Dendritic cell treated with granulocyte-macrophage colony-stimulating factor and Interleukin-4, amounts not matched to agents 40 ng/mL and 50 ng/mL, for 4 days (primary cell): ENCODE results near the gene MICALL2.

Experiments
- H3K27ac Mint-ChIP-seq: one replicate; pipeline ENCODE4 v1.8.0; 2022; ENCODE audit warnings: mild to moderate bottlenecking, mixed read lengths
- H3K27me3 Mint-ChIP-seq: one replicate; pipeline ENCODE4 v1.8.0; 2022; ENCODE audit warnings: mild to moderate bottlenecking, mixed read lengths
- H3K36me3 Mint-ChIP-seq: one replicate; pipeline ENCODE4 v1.8.0; 2022; ENCODE audit warnings: low read depth, mixed read lengths
- H3K4me1 Mint-ChIP-seq: one replicate; pipeline ENCODE4 v1.8.0; 2022; ENCODE audit warnings: low read depth, mixed read lengths
- H3K4me3 Mint-ChIP-seq: one replicate; pipeline ENCODE4 v1.8.0; 2022; ENCODE audit warnings: mild to moderate bottlenecking, moderate library complexity, mixed read lengths
- H3K9me3 Mint-ChIP-seq: one replicate; pipeline ENCODE4 v1.8.0; 2022; ENCODE audit warnings: mixed read lengths
- intact Hi-C: fragments of 100-400 bp; cut with micrococcal nuclease; formaldehyde crosslinking; loops from one replicate; pipeline ENCODE4 v1.15.0; 2022

The MICALL2 gene

GRCh38 chr7:1497293-1497927 is 38.1 kb upstream of the MICALL2 start:
- Mint-ChIP-seq H3K4me1 (peaks cover 16% of the 10 kb centered on the region), H3K27ac (no peak overlapping the region), H3K4me3 (no peak overlapping the region), H3K27me3 (no peaks in the 10 kb centered on the region), H3K9me3 (no peaks in the 10 kb centered on the region), H3K36me3 (peaks cover 99% of the 10 kb centered on the region)
- intact Hi-C loops, result no loop called here

GRCh38 chr7:1496531-1497292 is 37.4 kb upstream of the MICALL2 start:
- intact Hi-C loops, result no loop called here
- Mint-ChIP-seq H3K27me3 (no peaks in the 10 kb centered on the region), H3K27ac (no peak overlapping the region), H3K36me3 (peaks cover 99% of the 10 kb centered on the region), H3K9me3 (no peaks in the 10 kb centered on the region), H3K4me1 (peaks cover 9% of the 10 kb centered on the region), H3K4me3 (no peak overlapping the region)

GRCh38 chr7:1495564-1496242 is 36.4 kb upstream of the MICALL2 start:
- H3K27me3 Mint-ChIP-seq, result no peaks in the 10 kb centered on the region
- H3K4me3 Mint-ChIP-seq, result no peak overlapping the region
- H3K27ac Mint-ChIP-seq, result no peak overlapping the region
- intact Hi-C loops, result no loop called here
- no peaks in the 10 kb centered on the region for H3K9me3 Mint-ChIP-seq
- peaks cover 100% of the 10 kb centered on the region for H3K36me3 Mint-ChIP-seq
- peaks cover 6% of the 10 kb centered on the region for H3K4me1 Mint-ChIP-seq

GRCh38 chr7:1494866-1495563 is 35.7 kb upstream of the MICALL2 start:
- intact Hi-C loops, result no loop called here
- peaks cover 100% of the 10 kb centered on the region for H3K36me3 Mint-ChIP-seq
- no peaks in the 10 kb centered on the region for H3K9me3 Mint-ChIP-seq

DNA sequence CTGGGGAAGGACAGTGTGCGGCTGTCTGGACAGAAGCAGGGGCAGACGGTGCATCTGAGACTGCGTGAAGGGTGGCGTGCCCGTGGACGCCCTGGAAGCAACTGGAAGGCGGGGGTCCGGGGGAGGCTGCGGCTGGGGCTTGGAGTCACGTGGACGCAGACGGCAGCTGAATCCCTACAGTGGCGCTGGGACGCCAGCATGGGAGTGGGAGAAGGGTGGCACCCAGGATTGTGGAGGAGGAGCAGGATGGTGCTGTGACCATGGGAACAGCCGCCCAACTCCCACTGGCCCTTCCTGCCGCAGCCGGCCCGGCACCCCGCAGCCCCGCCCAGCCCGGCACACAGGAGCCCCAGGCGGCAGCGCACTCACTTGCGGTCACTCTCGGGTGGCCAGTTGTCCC is 35.2 kb upstream of the MICALL2 start:
- no peak overlapping the region for H3K4me3 Mint-ChIP-seq
- H3K27ac Mint-ChIP-seq, result no peak overlapping the region
- H3K4me1 Mint-ChIP-seq, result no peaks in the 10 kb centered on the region
- H3K9me3 Mint-ChIP-seq, result no peaks in the 10 kb centered on the region
- intact Hi-C loops, result no loop called here
- peaks cover 100% of the 10 kb centered on the region for H3K36me3 Mint-ChIP-seq
- no peaks in the 10 kb centered on the region for H3K27me3 Mint-ChIP-seq

More at GRCh38 chr7:1494866-1495563, 35.7 kb upstream of the MICALL2 start:
- Mint-ChIP-seq H3K27me3 (no peaks in the 10 kb centered on the region), H3K4me1 (peaks cover 6% of the 10 kb centered on the region), H3K27ac (no peak overlapping the region), H3K4me3 (no peak overlapping the region)

DNA sequence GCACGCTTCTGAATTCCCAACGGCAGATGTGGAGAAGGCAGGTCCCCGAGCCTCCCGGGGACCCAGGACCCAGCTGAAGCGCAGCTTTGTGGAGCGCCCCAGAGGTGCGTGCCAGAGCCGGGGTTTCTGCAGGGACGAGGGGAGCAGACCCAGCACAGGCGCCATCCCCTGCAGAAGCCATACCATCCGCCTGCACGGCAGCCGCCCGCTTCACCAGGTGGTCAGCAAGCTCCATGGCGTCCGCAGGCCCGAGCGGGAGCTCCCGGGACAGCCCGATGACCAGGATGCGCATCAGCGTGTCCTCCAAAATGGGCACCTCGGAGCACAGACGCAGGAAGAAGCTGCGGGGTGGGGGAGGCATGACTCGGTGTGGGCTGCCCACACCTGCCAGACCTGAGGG is 34.3 kb upstream of the MICALL2 start:
- no peak overlapping the region for H3K27ac Mint-ChIP-seq
- H3K4me3 Mint-ChIP-seq, result no peak overlapping the region
- no peaks in the 10 kb centered on the region for H3K9me3 Mint-ChIP-seq
- H3K27me3 Mint-ChIP-seq, result no peaks in the 10 kb centered on the region
- no peaks in the 10 kb centered on the region for H3K4me1 Mint-ChIP-seq
- H3K36me3 Mint-ChIP-seq, result peaks cover 100% of the 10 kb centered on the region
- intact Hi-C loops, result no loop called here

GRCh38 chr7:1493129-1493528 is 33.9 kb upstream of the MICALL2 start:
- Mint-ChIP-seq H3K36me3 (peaks cover 100% of the 10 kb centered on the region), H3K9me3 (no peaks in the 10 kb centered on the region), H3K4me3 (no peak overlapping the region), H3K4me1 (no peaks in the 10 kb centered on the region), H3K27ac (no peak overlapping the region), H3K27me3 (no peaks in the 10 kb centered on the region)
- intact Hi-C loops, result no loop called here

GRCh38 chr7:1492640-1493039 is 33.4 kb upstream of the MICALL2 start:
- H3K27ac Mint-ChIP-seq, result no peak overlapping the region
- H3K4me1 Mint-ChIP-seq, result no peaks in the 10 kb centered on the region
- H3K27me3 Mint-ChIP-seq, result no peaks in the 10 kb centered on the region
- no peak overlapping the region for H3K4me3 Mint-ChIP-seq
- peaks cover 100% of the 10 kb centered on the region for H3K36me3 Mint-ChIP-seq
- no peaks in the 10 kb centered on the region for H3K9me3 Mint-ChIP-seq
- intact Hi-C loops, result no loop called here

GRCh38 chr7:1492221-1492620 is 33.0 kb upstream of the MICALL2 start:
- Mint-ChIP-seq H3K36me3 (peaks cover 100% of the 10 kb centered on the region), H3K4me3 (no peak overlapping the region), H3K27me3 (no peaks in the 10 kb centered on the region), H3K27ac (no peak overlapping the region), H3K4me1 (no peaks in the 10 kb centered on the region), H3K9me3 (no peaks in the 10 kb centered on the region)
- intact Hi-C loops, result no loop called here

GRCh38 chr7:1490837-1491236 is 31.6 kb upstream of the MICALL2 start:
- H3K9me3 Mint-ChIP-seq, result no peaks in the 10 kb centered on the region

GRCh38 chr7:1489336-1489735 is 30.1 kb upstream of the MICALL2 start:
- H3K9me3 Mint-ChIP-seq, result no peaks in the 10 kb centered on the region
- H3K36me3 Mint-ChIP-seq, result peaks cover 100% of the 10 kb centered on the region
- H3K4me1 Mint-ChIP-seq, result no peaks in the 10 kb centered on the region
- intact Hi-C loops, result no loop called here
- no peak overlapping the region for H3K4me3 Mint-ChIP-seq
- H3K27ac Mint-ChIP-seq, result no peak overlapping the region
- no peaks in the 10 kb centered on the region for H3K27me3 Mint-ChIP-seq

More at GRCh38 chr7:1490837-1491236, 31.6 kb upstream of the MICALL2 start:
- no peaks in the 10 kb centered on the region for H3K4me1 Mint-ChIP-seq
- H3K27ac Mint-ChIP-seq, result no peak overlapping the region
- H3K36me3 Mint-ChIP-seq, result peaks cover 100% of the 10 kb centered on the region
- intact Hi-C loops, result no loop called here
- H3K27me3 Mint-ChIP-seq, result no peaks in the 10 kb centered on the region
- no peak overlapping the region for H3K4me3 Mint-ChIP-seq

DNA sequence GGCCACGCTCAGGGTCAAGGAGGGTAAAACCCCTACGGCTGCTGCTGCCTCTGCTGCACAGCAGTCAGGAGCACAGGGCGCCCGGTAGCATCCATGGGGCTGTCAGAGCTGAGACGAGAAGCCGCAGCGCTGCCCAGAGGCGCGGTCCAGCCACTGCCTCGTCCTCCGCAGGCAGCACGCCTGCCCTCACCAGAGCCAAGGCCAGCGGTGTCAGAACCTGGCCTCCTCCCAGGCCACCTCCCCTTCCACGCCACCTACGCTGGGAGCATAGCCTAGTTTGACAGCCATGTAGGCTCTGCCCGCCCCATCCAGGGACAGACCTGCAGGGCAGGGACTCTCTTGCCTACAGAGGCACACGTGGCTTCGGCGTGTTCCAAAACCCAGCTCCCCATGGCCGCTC is 28.7 kb upstream of the MICALL2 start:
- H3K9me3 Mint-ChIP-seq, result no peaks in the 10 kb centered on the region
- no peak overlapping the region for H3K27ac Mint-ChIP-seq
- H3K36me3 Mint-ChIP-seq, result peaks cover 100% of the 10 kb centered on the region
- H3K27me3 Mint-ChIP-seq, result no peaks in the 10 kb centered on the region
- intact Hi-C loops, result no loop called here
- no peak overlapping the region for H3K4me3 Mint-ChIP-seq
- no peaks in the 10 kb centered on the region for H3K4me1 Mint-ChIP-seq

GRCh38 chr7:1487466-1487865 is 28.2 kb upstream of the MICALL2 start:
- Mint-ChIP-seq H3K36me3 (peaks cover 100% of the 10 kb centered on the region), H3K4me1 (no peaks in the 10 kb centered on the region), H3K4me3 (no peak overlapping the region), H3K9me3 (no peaks in the 10 kb centered on the region), H3K27ac (no peak overlapping the region), H3K27me3 (no peaks in the 10 kb centered on the region)
- intact Hi-C loops, result no loop called here

DNA sequence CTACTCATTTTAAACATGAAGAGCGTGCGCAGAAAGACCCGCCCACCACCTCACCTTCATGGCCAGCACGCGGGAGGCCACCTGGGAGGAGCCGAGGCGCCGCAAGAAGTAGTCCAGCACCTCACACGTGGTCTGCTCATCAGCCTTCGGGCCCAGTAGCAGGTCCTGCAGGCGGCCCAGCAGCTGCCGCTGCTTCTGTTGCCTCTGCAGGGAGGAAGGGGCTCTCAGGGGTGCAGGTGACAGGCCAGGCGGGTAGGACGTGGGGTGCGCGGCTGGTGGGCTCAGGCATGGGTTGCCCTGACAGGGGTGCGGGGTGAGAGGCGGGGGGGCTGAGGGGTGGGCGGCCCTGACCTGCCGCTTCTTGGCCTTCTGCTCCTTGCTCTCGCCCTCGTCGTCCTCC is 27.3 kb upstream of the MICALL2 start:
- Mint-ChIP-seq H3K4me1 (no peaks in the 10 kb centered on the region), H3K27me3 (no peaks in the 10 kb centered on the region), H3K9me3 (no peaks in the 10 kb centered on the region), H3K27ac (no peak overlapping the region), H3K4me3 (no peak overlapping the region), H3K36me3 (peaks cover 100% of the 10 kb centered on the region)
- intact Hi-C loops, result no loop called here
